CD4-positive, alpha-beta T cell treated with Interferon gamma for 1 hour (primary cell): Measurements from ENCODE around the gene FAM170B.

Experiments
- DNase-seq: peaks from one replicate; pipeline ENCODE4 v3.0.0-alpha.2; 2020

The FAM170B gene

GRCh38 chr10:49151025-49151445 is 17.2 kb upstream of the FAM170B start:
- no peak for DNase-seq

GRCh38 chr10:49150426-49150825 is 16.6 kb upstream of the FAM170B start:
- DNase-seq, result no peak

GRCh38 chr10:49149881-49150280 is 16.1 kb upstream of the FAM170B start:
- no peak for DNase-seq

GRCh38 chr10:49144058-49144720 is 10.4 kb upstream of the FAM170B start:
- no peak for DNase-seq

- no peak for DNase-seq
Measured at GRCh38 chr10:49143249-49143648, 9.4 kb upstream of the FAM170B start.

GRCh38 chr10:49141541-49142332 is 7.9 kb upstream of the FAM170B start:
- no peak for DNase-seq

- no peak for DNase-seq
Measured at GRCh38 chr10:49140304-49141177, 6.7 kb upstream of the FAM170B start.

- no peak for DNase-seq
Measured at GRCh38 chr10:49139846-49140195, 6.0 kb upstream of the FAM170B start.

- DNase-seq, result no peak
Measured at GRCh38 chr10:49139028-49139845, 5.4 kb upstream of the FAM170B start.

GRCh38 chr10:49138361-49138891 is 4.6 kb upstream of the FAM170B start:
- DNase-seq, result no peak

- DNase-seq, result no peak
Measured at GRCh38 chr10:49136525-49136924, 2.7 kb upstream of the FAM170B start.

- DNase-seq, result no peak
Measured at GRCh38 chr10:49135575-49136313, 1.9 kb upstream of the FAM170B start.

- DNase-seq, result no peak
Measured at GRCh38 chr10:49134327-49134726, 506 bp upstream of the FAM170B start.

- DNase-seq, result no peak
Measured at GRCh38 chr10:49132362-49132737, 1.5 kb downstream of the FAM170B start.

- no peak for DNase-seq
Measured at GRCh38 chr10:49131507-49132361, 2.1 kb downstream of the FAM170B start.

GRCh38 chr10:49129376-49129775 is 4.4 kb downstream of the FAM170B start:
- DNase-seq, result no peak

- DNase-seq, result no peak
Measured at GRCh38 chr10:49128854-49129253, 5.0 kb downstream of the FAM170B start.

GRCh38 chr10:49123981-49124950 is 9.6 kb downstream of the FAM170B start:
- DNase-seq, result no peak

GRCh38 chr10:49120911-49121310 is 12.9 kb downstream of the FAM170B start:
- DNase-seq, result no peak
